SK-N-SH (cell line): ENCODE measurements around the gene ZNF219. TPM values are rescaled to one million over a fixed set of nuclear protein-coding genes. Genes with fewer than 3 reads are reported as not detected.

Experiments used
- CTCF ChIA-PET: fragments of 300-600, 350-600 bp; formaldehyde crosslinking; extraction: SDS; loops from one replicate; lab custom pipeline; 2021; lab: Yijun Ruan, JAX
- POLR2A ChIA-PET: fragments of 350-600 bp; sonication (Branson Sonifier 250); formaldehyde crosslinking; extraction: SDS; loops from one replicate; lab custom pipeline; 2020; ENCODE audit warnings: antibody characterized with exemption, inconsistent platforms; lab: Yijun Ruan, JAX
- DNase-seq: peaks from one replicate; pipeline ENCODE4 v3.0.0; 2012
- H2AFZ ChIP-seq: fragments of 200-600 bp; sonication (generic); 2 replicates; pipeline ENCODE4 v1.8.1; 2016; ENCODE audit warnings: antibody characterized with exemption, mild to moderate bottlenecking, low read depth
- H3F3A ChIP-seq: fragments of 200-600 bp; sonication (generic); replicated peaks from 2 replicates; pipeline ENCODE3; 2016; ENCODE audit warnings: antibody characterized with exemption, mild to moderate bottlenecking; ENCODE audit not compliant: insufficient read depth
- H3K27ac ChIP-seq, 2 experiments: fragments of 200-500 bp in 1 of 2; fragments of 200-600 bp in 1 of 2; sonication (Bioruptor generic) in 1 of 2; sonication (generic), shearing (Covaris generic) in 1 of 2; 2 replicates each; pipeline versions ENCODE4 v1.5.1 to v1.6.1; 2014 to 2016; ENCODE audit warnings: low read depth in 2 of 2, inconsistent platforms in 1 of 2, low read length in 1 of 2, mild to moderate bottlenecking in 1 of 2, mixed read lengths in 1 of 2
- H3K27me3 ChIP-seq: fragments of 200-600 bp; sonication (generic), shearing (Covaris generic); 2 replicates; pipeline ENCODE4 v1.6.1; 2016; ENCODE audit warnings: mixed run types; ENCODE audit not compliant: insufficient read depth
- H3K36me3 ChIP-seq, 2 experiments: fragments of 200-500 bp in 1 of 2; fragments of 200-600 bp in 1 of 2; sonication (Bioruptor generic) in 1 of 2; sonication (generic) in 1 of 2; replicated peaks in 1 of 2; 2 replicates each; pipeline versions ENCODE3 to v1.5.1; 2014 to 2016; ENCODE audit warnings: low read length in 1 of 2, mild to moderate bottlenecking in 1 of 2; ENCODE audit not compliant: insufficient read depth in 2 of 2, control insufficient read depth in 1 of 2
- H3K4me1 ChIP-seq, 2 experiments: fragments of 200-500 bp in 1 of 2; fragments of 200-600 bp in 1 of 2; sonication (Bioruptor generic) in 1 of 2; sonication (generic), shearing (Covaris generic) in 1 of 2; 2 replicates each; pipeline versions ENCODE4 v1.5.1 to v1.6.1; 2014 to 2016; ENCODE audit warnings: low read depth in 1 of 2, low read length in 1 of 2, mixed run types in 1 of 2; ENCODE audit not compliant: insufficient read depth in 2 of 2, control insufficient read depth in 1 of 2
- H3K4me2 ChIP-seq: fragments of 200-600 bp; sonication (generic), shearing (Covaris generic); 2 replicates; pipeline ENCODE4 v1.6.1; 2017; ENCODE audit warnings: mixed run types
- H3K4me3 ChIP-seq, 2 experiments: fragments of 200-500 bp in 1 of 2; fragments of 200-600 bp in 1 of 2; sonication (Bioruptor generic) in 1 of 2; sonication (generic), shearing (Covaris generic) in 1 of 2; 2 replicates each; pipeline versions ENCODE4 v1.5.1 to v1.8.1; 2014 to 2016; ENCODE audit warnings: low read depth in 2 of 2, inconsistent platforms in 1 of 2, low read length in 1 of 2, mild to moderate bottlenecking in 1 of 2, mixed read lengths in 1 of 2, moderate library complexity in 1 of 2
- H3K79me2 ChIP-seq: fragments of 200-600 bp; sonication (generic); 2 replicates; pipeline ENCODE4 v1.8.1; 2017; ENCODE audit warnings: mild to moderate bottlenecking; ENCODE audit not compliant: insufficient read depth
- H3K9ac ChIP-seq: fragments of 200-600 bp; sonication (generic); 2 replicates; pipeline ENCODE4 v1.6.1; 2017; ENCODE audit warnings: mixed run types
- H3K9me2 ChIP-seq: fragments of 200-600 bp; sonication (generic); 2 replicates; pipeline ENCODE4 v1.6.1; 2017; ENCODE audit warnings: mixed run types
- H3K9me3 ChIP-seq: fragments of 200-600 bp; sonication (generic); 2 replicates; pipeline ENCODE4 v1.6.1; 2017; ENCODE audit warnings: mixed run types, mild to moderate bottlenecking, moderate library complexity
- H4K20me1 ChIP-seq: fragments of 200-600 bp; sonication (generic); 2 replicates; pipeline ENCODE4 v1.6.1; 2017; ENCODE audit warnings: mild to moderate bottlenecking, mixed run types; ENCODE audit not compliant: insufficient read depth
- CHD2 ChIP-seq: fragments of 150-350 bp; IDR thresholded peaks from 2 replicates; pipeline ENCODE4 v1.6.1; 2018; ENCODE audit warnings: low read length; ENCODE audit not compliant: partially characterized antibody
- EP300 ChIP-seq, 2 experiments: IDR thresholded peaks; 2 replicates each; pipeline versions ENCODE4 v1.4.0 to v1.6.1; 2012; ENCODE audit warnings: borderline replicate concordance in 1 of 2, low read depth in 1 of 2, low read length in 1 of 2
- EZH2phosphoT487 ChIP-seq: fragments of 200-600 bp; sonication (generic); IDR thresholded peaks from 2 replicates; pipeline ENCODE4 v1.6.1; 2017; ENCODE audit warnings: low read depth, mixed run types, mild to moderate bottlenecking, antibody characterized with exemption, moderate library complexity, borderline replicate concordance
- FOXM1 ChIP-seq: IDR thresholded peaks from 2 replicates; pipeline ENCODE4 v1.4.0; 2012; ENCODE audit warnings: low read depth, mild to moderate bottlenecking
- GABPA ChIP-seq: IDR thresholded peaks from 2 replicates; pipeline ENCODE4 v1.4.0; 2012; ENCODE audit warnings: low read depth, mild to moderate bottlenecking
- JUND ChIP-seq: IDR thresholded peaks from 2 replicates; pipeline ENCODE4 v1.4.0; 2012
- NFIC ChIP-seq: IDR thresholded peaks from 2 replicates; pipeline ENCODE4 v1.4.0; 2012; ENCODE audit warnings: borderline replicate concordance
- NRF1 ChIP-seq: IDR thresholded peaks from 2 replicates; pipeline ENCODE4 v1.6.1; 2012; ENCODE audit warnings: low read depth, mild to moderate bottlenecking, low read length
- RAD21 ChIP-seq: IDR thresholded peaks from 2 replicates; pipeline ENCODE4 v1.6.1; 2012; ENCODE audit warnings: mild to moderate bottlenecking, low read length
- RCOR1 ChIP-seq: fragments of 150-350 bp; IDR thresholded peaks from 2 replicates; pipeline ENCODE4 v1.6.1; 2017; ENCODE audit warnings: antibody characterized with exemption, low read length
- RFX5 ChIP-seq: IDR thresholded peaks from 2 replicates; pipeline ENCODE4 v1.6.1; 2012; ENCODE audit warnings: mild to moderate bottlenecking, improper control_type of control experiment, low read length
- SIN3A ChIP-seq: IDR thresholded peaks from 2 replicates; pipeline ENCODE4 v1.6.1; 2012; ENCODE audit warnings: low read depth, mild to moderate bottlenecking, low read length, moderate library complexity, borderline replicate concordance
- TAF1 ChIP-seq: IDR thresholded peaks from 2 replicates; pipeline ENCODE4 v1.6.1; 2012; ENCODE audit warnings: low read depth, mild to moderate bottlenecking, low read length, moderate library complexity, borderline replicate concordance
- TCF12 ChIP-seq: IDR thresholded peaks from 2 replicates; pipeline ENCODE4 v1.4.0; 2012
- YY1 ChIP-seq: IDR thresholded peaks from 2 replicates; pipeline ENCODE4 v1.4.0; 2012; ENCODE audit warnings: low read depth, mild to moderate bottlenecking
- WGBS: methylation state at CpG from one replicate; pipeline ENCODE4 v1.1.6; 2017; ENCODE audit warnings: low lambda C conversion rate; 5-methylcytosine and 5-hydroxymethylcytosine counted together
- polyA plus RNA-seq, 3 experiments: library from polyadenylated mRNA; depleted of rRNA; stranded (reverse); fragments of >200 nt; gene quantifications; 2 replicates each; pipeline ENCODE4 v1.2.3, GENCODE V29; 2012
- TF ChIP-seq, protein P1 (sequence below): fragments of 150-350 bp; IDR thresholded peaks from 2 replicates; pipeline ENCODE4 v1.6.1; 2017; ENCODE audit warnings: antibody characterized with exemption, low read length, low read depth, borderline replicate concordance
- TF ChIP-seq, protein P2 (sequence below): IDR thresholded peaks from 2 replicates; pipeline ENCODE4; 2012
- TF ChIP-seq, protein P3 (sequence below): IDR thresholded peaks from 2 replicates; pipeline ENCODE4 v1.4.0; 2012; ENCODE audit warnings: low read depth
- TF ChIP-seq, protein P4 (sequence below): fragments of 150-350 bp; IDR thresholded peaks from 2 replicates; pipeline ENCODE4 v1.6.1; 2016; ENCODE audit warnings: mild to moderate bottlenecking, low read depth, low read length
- TF ChIP-seq, protein P5 (sequence below): fragments of 200-600 bp; sonication (generic); IDR thresholded peaks from 2 replicates; pipeline ENCODE4 v1.6.1; 2017; ENCODE audit warnings: antibody characterized with exemption, mild to moderate bottlenecking, moderate library complexity
- TF ChIP-seq, protein P6 (sequence below): IDR thresholded peaks from 2 replicates; pipeline ENCODE4 v1.6.1; 2012; ENCODE audit warnings: mild to moderate bottlenecking, low read depth, low read length, moderate library complexity

ZNF219 gene
- polyA plus RNA-seq, 1 of the 3 experiments (the other 2 are of a cell fraction), result 24.1 TPM

DNA sequence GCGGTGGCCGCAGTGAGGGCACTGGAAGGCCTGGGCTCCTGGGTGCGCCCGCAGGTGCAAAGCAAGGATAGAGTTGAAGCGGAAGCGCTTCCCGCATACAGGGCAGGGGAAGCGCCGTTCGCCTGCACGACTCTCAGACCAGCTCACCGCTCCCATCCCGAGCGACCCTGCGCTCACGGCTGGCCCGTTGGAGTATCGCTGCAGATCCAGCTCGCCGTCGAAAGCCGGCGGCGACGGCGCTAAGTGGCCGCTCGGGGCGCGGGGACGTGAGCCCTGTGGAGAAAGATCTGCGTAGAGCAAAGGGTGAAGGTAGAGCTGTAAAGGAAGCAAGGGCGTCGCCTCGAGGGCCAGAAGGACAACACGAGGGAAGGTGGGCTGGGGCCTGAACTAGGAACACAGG lies 5.4 kb downstream of the ZNF219 start (continued):
- no peak for TF ChIP-seq TCF12
- TF ChIP-seq, all 33 proteins: peak for 0

DNA sequence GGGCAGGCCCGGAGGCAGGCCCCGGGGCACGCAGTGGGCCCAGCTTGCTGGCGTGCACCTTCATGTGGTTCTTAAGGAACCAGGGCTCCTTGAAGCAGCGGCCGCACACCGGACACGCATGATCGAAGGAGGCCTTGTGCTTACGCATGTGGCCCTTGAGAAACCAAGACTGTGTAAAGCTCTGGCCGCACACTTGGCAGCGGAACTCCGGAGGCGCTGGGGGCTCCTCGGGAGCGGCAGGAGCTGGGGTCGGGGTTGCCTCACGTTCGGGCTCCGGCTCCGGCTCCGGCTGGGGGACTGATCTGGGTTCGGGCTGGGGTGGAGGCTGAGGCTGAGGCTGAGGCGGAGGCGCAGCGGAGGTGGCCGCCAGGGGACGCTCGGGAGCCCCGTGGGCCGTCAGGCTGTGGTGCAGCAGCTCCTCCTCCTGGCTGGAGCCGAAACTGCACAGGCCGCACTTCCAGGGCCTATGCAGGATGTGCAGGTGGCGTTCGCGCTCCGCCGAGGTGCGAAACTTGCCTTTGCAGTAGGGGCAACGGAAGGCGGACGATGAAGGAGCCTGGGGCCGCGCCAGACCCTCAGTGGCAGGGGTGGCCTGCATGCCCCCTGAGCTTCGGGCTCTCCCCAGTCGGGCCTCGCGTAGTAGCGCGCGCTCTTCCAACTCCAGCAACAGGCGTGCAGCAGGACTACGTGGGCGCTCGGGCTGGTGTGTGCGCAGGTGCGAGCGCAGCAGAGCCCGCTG lies 6.0 kb downstream of the ZNF219 start:
- Histone ChIP-seq H3K36me3 (peaks cover 20 to 46% of the 10 kb centered on the region in 2 experiments), H3K9ac (no peak overlapping the region), H3K27me3 (no peaks in the 10 kb centered on the region), H3K4me2 (no peak overlapping the region), H3F3A (peaks cover 56% of the 10 kb centered on the region), H3K9me3 (no peaks in the 10 kb centered on the region), H4K20me1 (peaks cover 14% of the 10 kb centered on the region; the same call in 1 of the 2 replicates), H3K79me2 (no peaks in the 10 kb centered on the region), H3K4me1 (peaks cover 21 to 28% of the 10 kb centered on the region in 2 experiments), H3K4me3 (peak overlapping the region in 1 of 2 experiments; percentile 36; a peak in 1 of 4 replicates), H3K27ac (no peak overlapping the region; a peak in 1 of 4 replicates), H3K9me2 (no peaks in the 10 kb centered on the region), H2AFZ (no peak overlapping the region)
- WGBS, result 36% methylated on average over 25 of the region's 59 CpGs
- peak; percentile 95 for DNase-seq
- POLR2A ChIA-PET, result interaction anchor here (1.2 to 1.8 kb wide), 4 partner anchors 9 to 24 kb away, joined by 3 to 12 read pairs (median 5); partner anchors contain the start of genes ARHGEF40 and TMEM253
- CTCF ChIA-PET, result interaction anchor here (0.7 to 20.5 kb wide), 36 partner anchors 7 to 442 kb away, joined by 3 to 555 read pairs (median 6); partner anchors contain the start of genes ARHGEF40, NDRG2, TMEM253 and TPPP2
- TF ChIP-seq NRF1, result no peak; the same call in 1 of the 2 replicates
- TF ChIP-seq FOXM1, result 0 out of 2 replicates have a peak, but pooled peaks have one; percentile 28
- TF ChIP-seq YY1, result no peak
- TF ChIP-seq, protein P1, sequence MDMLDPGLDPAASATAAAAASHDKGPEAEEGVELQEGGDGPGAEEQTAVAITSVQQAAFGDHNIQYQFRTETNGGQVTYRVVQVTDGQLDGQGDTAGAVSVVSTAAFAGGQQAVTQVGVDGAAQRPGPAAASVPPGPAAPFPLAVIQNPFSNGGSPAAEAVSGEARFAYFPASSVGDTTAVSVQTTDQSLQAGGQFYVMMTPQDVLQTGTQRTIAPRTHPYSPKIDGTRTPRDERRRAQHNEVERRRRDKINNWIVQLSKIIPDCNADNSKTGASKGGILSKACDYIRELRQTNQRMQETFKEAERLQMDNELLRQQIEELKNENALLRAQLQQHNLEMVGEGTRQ, result no peak
- TF ChIP-seq RAD21, result peak; percentile 92
- TF ChIP-seq CHD2, result peak; percentile 71
- peak; percentile 85; the same call in 1 of the 2 replicates for TF ChIP-seq SIN3A
- TF ChIP-seq, protein P2, sequence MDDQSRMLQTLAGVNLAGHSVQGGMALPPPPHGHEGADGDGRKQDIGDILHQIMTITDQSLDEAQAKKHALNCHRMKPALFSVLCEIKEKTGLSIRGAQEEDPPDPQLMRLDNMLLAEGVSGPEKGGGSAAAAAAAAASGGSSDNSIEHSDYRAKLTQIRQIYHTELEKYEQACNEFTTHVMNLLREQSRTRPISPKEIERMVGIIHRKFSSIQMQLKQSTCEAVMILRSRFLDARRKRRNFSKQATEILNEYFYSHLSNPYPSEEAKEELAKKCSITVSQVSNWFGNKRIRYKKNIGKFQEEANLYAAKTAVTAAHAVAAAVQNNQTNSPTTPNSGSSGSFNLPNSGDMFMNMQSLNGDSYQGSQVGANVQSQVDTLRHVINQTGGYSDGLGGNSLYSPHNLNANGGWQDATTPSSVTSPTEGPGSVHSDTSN, result 0 out of 2 replicates have a peak, but pooled peaks have one; percentile 20
- TF ChIP-seq RFX5, result no peak
- no peak; the same call in 1 of the 2 replicates for TF ChIP-seq TAF1
- no peak for TF ChIP-seq EZH2phosphoT487
- TF ChIP-seq RCOR1, result peak; percentile 30; the same call in 1 of the 2 replicates
- no peak for TF ChIP-seq JUND
- TF ChIP-seq NFIC, result no peak
- no peak for TF ChIP-seq EP300 (IDR thresholded peaks at IDR 0.05; ENCODE audit: borderline replicate concordance in 1 of 2, low read depth in 1 of 2, low read length in 1 of 2)
- no peak for TF ChIP-seq GABPA
- TF ChIP-seq, protein P3, sequence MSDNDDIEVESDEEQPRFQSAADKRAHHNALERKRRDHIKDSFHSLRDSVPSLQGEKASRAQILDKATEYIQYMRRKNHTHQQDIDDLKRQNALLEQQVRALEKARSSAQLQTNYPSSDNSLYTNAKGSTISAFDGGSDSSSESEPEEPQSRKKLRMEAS, result peak; percentile 34; the same call in 1 of the 2 replicates
- TF ChIP-seq, protein P4, sequence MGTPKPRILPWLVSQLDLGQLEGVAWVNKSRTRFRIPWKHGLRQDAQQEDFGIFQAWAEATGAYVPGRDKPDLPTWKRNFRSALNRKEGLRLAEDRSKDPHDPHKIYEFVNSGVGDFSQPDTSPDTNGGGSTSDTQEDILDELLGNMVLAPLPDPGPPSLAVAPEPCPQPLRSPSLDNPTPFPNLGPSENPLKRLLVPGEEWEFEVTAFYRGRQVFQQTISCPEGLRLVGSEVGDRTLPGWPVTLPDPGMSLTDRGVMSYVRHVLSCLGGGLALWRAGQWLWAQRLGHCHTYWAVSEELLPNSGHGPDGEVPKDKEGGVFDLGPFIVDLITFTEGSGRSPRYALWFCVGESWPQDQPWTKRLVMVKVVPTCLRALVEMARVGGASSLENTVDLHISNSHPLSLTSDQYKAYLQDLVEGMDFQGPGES, result no peak
- TF ChIP-seq, protein P5, sequence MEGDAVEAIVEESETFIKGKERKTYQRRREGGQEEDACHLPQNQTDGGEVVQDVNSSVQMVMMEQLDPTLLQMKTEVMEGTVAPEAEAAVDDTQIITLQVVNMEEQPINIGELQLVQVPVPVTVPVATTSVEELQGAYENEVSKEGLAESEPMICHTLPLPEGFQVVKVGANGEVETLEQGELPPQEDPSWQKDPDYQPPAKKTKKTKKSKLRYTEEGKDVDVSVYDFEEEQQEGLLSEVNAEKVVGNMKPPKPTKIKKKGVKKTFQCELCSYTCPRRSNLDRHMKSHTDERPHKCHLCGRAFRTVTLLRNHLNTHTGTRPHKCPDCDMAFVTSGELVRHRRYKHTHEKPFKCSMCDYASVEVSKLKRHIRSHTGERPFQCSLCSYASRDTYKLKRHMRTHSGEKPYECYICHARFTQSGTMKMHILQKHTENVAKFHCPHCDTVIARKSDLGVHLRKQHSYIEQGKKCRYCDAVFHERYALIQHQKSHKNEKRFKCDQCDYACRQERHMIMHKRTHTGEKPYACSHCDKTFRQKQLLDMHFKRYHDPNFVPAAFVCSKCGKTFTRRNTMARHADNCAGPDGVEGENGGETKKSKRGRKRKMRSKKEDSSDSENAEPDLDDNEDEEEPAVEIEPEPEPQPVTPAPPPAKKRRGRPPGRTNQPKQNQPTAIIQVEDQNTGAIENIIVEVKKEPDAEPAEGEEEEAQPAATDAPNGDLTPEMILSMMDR, result peak; percentile 97
- TF ChIP-seq, protein P6, sequence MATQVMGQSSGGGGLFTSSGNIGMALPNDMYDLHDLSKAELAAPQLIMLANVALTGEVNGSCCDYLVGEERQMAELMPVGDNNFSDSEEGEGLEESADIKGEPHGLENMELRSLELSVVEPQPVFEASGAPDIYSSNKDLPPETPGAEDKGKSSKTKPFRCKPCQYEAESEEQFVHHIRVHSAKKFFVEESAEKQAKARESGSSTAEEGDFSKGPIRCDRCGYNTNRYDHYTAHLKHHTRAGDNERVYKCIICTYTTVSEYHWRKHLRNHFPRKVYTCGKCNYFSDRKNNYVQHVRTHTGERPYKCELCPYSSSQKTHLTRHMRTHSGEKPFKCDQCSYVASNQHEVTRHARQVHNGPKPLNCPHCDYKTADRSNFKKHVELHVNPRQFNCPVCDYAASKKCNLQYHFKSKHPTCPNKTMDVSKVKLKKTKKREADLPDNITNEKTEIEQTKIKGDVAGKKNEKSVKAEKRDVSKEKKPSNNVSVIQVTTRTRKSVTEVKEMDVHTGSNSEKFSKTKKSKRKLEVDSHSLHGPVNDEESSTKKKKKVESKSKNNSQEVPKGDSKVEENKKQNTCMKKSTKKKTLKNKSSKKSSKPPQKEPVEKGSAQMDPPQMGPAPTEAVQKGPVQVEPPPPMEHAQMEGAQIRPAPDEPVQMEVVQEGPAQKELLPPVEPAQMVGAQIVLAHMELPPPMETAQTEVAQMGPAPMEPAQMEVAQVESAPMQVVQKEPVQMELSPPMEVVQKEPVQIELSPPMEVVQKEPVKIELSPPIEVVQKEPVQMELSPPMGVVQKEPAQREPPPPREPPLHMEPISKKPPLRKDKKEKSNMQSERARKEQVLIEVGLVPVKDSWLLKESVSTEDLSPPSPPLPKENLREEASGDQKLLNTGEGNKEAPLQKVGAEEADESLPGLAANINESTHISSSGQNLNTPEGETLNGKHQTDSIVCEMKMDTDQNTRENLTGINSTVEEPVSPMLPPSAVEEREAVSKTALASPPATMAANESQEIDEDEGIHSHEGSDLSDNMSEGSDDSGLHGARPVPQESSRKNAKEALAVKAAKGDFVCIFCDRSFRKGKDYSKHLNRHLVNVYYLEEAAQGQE, result no peak
